GM21825 (cell line): ENCODE data around the gene ARHGAP26.

Experiments
- ATAC-seq: cut with Tn5 transposase; IDR thresholded peaks from one replicate; pipeline ENCODE4 v1.9.1; 2021; ENCODE audit warnings: mild to moderate bottlenecking, moderate library complexity; ENCODE audit not compliant: unreplicated experiment

The ARHGAP26 gene

DNA sequence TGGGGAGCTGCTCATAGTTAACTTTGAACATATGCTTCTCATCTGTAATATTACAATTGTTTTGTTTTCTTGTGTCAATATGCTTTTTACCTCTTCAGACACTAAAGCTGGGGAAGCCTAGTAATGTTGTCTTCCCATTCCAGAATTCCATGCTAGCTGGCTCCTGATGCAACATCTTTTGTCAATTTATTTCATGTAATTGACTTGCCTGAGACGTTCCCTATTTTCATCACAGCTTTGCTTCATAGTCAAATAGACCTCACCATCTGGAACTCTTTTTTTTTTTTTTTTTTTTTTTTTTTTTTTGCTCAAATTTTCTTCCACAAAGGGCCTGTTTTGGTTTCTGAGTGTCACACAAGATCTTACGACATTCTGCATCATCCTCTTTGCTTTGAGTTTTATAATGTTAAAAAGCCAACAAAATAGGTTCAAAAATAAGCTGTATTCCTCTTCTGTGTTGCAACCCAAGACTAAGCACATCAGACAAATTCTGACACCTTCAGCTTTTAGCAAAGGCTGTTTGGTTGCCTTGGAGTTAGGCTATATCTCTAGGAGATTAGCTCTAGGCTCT is 398.1 kb downstream of the ARHGAP26 start:
- ATAC-seq = no peak

DNA sequence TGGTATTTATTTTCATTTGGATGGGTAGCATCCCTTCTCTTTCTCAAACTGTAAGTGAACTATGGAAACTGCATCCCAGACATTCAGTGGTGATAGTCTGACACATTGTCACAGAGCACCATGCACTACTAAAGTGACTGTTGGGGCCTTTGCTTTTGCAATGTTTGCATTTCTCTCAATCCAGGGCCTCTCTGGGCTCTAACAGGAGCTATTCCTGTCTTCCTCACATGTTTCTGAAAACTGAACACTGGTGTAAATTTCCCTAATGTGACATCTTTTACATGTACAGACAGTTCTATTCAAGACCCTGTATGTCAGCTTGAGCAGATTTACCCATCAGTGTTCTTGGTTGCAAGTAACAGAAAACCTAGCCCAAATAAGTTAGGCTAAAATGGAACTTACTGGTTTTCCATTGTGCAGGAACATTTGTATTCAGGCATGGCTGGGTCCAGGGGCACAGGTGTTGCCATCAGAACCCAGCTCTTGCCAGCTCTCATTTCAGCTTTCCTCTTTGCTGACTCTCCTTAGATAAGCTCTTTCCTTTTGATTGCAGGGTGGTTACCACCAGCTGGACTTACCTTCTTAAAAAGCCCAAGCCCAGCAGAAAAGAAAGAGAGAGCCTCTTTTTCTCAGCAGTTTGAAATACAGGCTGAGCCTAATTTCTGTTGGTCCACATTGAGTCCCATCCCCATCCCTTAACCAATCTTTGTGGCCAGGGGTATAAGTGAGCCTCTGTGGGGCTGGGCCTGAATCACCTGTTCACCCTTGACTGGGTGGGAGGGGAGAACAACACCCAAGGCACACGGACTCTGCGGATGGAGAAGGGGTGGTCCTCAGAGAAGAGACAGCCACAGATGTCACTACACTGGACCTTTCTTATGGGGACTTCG is 399.0 kb downstream of the ARHGAP26 start:
- no peak for ATAC-seq

DNA sequence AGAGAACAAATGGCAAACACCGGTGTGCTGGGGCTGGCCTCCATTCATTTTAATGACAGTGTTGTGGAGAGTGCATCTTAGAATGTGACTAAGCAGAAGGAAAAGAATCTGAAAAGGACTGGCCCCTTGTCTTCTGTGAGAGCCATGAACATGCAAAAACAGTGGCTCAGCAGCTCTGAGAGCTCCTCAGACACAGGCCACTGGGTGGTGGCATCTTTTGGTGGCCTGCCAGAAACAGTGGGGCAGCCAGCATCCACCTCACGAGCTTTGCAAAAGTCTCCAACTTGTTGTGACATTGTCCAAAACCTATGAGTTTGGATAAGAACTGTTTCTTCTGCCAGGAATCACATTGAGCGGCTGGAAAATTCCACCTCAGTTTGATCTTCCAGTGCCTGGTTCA is 399.9 kb downstream of the ARHGAP26 start:
- ATAC-seq = no peak

DNA sequence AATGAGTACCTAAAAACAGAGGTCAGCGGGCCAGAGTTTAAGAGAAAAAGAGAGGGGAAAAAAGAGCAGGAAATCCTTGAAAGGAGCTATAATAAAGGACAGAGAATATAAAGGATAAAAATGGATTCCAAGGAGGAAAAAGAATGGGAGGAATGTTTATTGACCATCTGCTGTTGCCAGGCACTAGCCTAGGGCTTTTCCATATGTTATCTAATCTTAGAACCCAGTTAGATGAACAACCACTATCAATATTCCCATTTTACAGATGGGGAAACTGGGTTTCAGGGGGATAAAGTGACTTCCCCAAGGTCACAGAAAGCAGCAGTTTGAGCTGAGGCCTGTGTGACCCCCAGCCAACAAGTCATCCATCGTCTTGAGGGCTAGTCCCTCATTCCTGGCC is 400.8 kb downstream of the ARHGAP26 start:
- ATAC-seq = no peak

DNA sequence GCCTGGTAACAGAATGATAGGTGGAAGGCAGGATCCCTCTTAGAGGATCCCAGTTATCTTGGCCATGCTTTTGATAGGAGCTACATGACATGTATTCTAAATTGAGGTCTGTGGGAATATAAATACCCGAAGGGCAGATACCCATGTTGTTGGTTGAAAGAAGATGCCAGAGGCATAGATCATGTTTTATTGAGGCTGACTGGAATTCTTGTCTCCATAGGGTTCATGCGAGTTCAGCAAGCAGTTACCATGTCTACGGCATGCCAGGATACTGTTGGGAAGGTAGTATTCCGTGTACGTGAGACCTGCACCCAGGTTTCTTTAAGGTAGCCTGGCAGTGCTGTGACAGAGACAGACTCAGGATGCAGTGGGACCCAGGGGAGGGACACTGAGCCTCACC is 402.6 kb downstream of the ARHGAP26 start:
- ATAC-seq = no peak

DNA sequence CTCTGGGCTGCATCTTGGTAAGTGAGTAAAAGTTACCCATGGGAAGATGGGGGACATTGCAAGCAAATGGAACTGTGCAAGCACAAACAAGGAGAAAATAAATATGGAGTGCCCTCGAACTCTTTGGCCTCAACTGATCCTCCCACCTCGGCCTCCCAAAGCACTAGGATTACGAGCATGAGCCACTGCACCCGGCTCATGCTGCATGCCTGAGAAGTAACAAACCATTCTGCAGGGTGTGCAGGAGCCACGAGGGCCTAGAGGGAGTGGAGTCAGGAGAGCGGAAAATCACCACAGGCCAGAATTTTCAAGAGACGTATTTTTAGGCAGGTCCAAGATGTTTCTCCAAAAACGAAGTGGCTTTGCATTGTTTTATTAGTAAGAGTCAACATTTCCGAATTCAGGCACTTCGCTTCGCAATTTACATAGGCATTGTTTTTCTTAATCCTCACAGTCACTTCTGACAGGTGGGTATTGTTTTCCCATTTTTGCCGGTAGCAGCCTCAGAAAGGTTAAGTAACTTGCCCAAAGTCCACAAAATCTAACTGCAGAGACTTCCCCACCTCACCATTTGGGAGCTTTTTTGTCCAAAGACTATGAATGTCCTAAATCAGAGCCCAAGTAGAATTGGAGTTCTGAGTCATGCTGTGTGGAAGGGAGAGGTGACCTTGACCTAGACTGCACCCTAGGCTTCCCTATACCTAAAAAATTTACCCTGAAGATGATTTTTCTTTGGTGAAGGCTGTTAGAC is 403.1 kb downstream of the ARHGAP26 start:
- ATAC-seq = no peak

DNA sequence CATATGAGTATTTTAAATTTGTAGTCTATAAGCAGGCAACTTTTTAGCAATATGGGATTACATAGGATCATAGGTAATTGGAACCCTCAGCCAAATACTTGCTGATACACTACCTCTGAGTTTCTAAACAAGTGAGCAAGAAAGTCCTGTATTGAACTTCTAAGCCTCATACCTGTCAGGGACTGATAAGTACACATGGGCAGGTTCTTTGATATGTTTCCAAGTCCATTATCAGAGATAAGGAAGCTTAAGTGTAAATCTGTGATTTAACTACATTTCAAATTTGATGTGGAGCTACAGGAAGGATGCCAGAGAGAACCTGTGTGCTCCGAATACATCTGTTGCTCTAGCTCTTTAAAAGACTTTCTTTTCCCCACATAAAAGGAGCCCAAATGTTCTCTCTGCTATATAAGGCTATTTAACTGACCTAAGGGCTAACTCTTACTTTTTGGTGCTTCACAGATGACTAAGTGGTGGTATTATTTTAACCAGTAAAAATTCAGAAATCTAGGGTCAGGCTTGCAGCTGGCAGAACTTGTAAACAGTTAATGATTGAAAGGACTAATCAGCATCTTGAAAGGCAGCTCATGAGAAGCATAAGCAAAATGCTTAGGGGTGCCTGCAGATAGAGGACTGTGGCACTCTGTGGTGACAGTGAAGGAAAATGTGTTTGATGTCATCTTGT is 404.7 kb downstream of the ARHGAP26 start:
- peak; percentile 92 for ATAC-seq

DNA sequence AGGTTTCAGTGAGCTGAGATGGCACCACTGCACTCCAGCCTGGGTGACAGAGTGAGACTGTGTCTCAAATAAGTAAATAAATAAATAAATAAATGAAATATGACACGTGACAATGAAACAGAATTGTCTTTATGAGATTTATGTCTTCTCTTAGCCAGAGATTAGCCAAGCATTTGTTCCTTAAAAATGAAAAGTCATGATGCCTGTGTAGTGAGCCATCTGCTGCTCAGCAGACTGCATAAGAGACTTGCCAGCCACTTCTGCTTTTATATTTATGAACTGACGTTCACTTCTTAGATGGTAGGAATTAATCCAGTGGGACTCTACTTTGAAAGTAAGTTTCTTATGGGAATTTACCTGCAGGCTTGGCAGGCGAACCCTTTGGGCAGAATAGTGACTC is 405.9 kb downstream of the ARHGAP26 start:
- ATAC-seq = no peak

DNA sequence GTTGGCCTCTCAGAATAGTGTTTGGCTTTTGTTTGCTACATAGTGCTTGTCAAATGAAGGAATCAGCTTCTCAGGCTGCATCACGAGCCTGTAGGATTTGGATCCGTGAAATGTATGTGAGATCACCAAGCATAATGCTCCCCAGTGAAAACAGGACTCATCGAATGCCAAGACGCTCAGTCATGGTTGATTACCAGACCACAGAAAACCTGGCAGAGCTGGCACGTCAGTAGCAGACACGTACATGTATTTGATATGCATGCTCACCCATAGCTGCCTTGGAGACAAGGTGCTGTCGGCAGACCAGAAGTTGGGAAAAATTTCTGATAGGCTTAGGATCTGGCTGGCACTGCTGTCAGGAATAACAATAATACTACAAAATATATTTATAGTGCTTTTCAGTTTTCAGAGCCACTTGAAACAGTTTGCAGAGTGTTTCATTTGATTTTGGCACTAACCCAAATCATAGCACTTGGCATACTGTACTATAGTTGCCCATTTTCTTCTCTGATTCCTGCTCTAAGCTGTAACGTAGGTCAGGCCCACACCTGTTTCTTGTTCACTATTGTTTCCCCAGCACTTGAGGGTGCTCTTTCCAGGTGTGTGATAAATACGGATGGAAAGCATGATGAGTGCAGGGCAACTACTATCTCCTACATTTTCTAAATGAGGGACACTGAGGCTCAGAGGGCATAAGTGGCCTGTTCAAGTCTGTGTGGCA is 407.2 kb downstream of the ARHGAP26 start:
- no peak for ATAC-seq

DNA sequence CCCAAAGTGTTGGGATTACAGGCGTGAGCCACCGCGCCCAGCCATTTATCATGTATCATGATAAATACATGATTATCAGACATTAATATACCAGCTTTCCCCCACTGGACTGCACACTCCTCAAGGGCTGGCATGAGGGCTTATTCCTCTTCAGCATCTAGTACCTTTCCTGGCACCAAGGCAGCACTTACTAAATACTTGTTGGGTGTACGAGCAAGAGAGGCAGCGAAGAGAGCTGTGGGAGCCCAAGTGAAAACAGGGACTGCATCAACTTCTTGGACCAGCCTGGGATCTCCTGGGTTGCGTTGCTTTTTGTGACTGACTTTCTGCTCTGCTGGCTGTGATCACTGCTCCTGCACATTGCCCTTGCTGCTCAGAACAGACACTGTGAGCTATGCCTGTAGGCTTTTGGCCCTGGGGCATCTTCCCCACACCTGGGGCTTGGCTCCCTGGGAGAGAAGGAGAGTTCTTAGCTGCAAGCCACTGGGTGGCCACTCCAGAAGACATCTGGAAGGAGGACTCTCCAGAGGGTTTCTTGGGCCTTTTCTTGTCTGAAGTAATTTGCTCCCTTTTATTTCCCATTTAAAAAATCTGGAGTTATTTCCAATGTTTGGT is 409.1 kb downstream of the ARHGAP26 start:
- no peak for ATAC-seq

DNA sequence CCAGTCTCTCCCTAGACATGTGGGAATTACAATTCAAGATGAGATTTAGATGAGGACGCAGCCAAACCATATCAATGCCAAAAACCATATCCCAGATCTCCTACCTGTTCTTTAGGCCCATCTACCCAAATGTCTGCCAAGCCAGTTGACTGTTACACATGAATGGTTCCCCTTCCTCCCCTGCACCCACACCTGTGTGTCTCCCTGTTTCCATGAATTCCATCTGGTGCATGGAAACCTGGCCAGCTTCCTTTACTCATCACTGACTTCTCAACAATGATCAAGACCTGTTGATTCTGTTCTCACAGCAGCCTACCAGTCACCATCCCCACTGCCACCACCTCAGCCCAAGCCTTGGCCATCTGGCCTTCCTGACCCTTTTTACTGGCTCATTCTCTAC is 410.6 kb downstream of the ARHGAP26 start:
- no peak for ATAC-seq

DNA sequence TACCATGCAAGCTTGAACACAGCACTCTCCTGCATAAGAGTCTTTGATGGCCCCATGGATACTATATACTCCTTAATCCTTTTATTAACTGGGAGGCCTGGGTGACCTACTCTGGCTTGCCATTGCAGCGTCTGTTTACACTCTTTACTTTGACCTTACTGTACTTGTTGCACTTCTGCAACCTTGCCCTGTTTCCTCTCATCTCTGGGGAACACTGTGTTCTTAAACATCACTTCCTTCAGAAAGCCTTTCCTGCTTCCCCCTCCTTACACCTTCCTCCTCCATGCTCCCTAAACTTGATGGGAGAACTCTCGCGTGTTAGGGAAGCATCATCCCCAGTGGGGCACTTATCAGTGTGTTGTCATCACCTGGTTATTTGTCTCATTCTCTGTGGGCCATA is 411.0 kb downstream of the ARHGAP26 start:
- no peak for ATAC-seq

DNA sequence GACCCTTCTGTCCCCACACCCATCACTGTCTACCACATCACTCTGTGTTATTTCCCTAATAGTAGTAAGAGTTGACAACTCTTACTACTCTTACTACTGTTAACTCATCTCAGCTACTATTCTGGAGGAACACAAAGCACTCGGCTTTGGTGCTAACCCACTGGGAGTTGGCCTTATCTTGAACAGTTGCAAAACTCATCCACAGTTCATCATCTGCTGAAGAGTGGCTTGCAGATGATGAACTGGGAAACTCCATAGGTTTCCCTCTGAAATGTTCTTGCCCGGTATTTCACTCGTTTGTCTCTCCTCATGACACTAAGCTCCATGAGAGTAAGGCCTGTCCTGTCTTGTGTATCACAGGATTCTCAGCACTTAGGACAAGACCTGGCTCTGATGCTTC is 411.9 kb downstream of the ARHGAP26 start:
- ATAC-seq = no peak

DNA sequence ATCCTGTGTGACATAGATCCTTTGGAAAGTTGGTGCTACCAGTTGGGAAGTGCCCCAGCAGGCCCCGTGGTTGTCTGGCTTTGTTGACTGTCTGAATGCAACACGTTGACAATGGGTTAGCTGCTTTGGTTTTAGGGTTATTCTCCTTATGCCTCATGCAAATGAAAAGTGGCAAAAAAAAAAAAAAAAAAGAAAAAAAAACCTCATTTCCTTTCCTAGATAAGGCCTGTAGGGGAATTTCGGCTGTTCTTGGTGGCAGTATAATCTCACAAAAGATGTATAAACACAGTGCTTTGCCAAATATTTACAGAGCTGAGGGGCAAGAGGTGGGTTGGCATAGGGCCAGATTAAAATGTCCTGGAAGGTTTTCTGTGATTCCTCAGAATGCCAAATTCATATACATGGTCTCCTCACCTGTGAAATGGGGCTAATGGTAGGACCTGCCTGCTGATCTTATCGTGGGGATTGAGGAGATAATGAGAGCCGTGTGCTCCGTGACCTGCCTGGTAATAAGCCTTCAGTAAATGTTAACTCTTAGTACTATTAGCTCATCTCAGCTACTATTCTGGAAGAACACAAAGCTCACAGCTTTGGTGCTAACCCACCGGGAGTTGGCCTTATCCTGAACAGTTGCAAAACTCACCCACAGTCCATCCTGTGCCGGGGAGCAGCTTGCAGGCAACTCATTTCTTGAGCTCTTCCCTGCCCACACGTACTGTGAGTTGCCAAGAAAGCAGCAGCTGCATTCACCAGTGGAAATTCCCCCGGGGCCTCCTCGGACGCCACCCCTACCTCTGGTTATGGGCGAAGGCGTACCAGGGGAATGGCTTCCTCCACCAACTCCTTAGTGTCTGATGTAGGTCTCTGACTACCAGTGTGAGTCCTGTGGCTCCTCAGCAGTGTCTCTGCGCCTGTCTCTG is 413.0 kb downstream of the ARHGAP26 start:
- peak; percentile 71 for ATAC-seq

DNA sequence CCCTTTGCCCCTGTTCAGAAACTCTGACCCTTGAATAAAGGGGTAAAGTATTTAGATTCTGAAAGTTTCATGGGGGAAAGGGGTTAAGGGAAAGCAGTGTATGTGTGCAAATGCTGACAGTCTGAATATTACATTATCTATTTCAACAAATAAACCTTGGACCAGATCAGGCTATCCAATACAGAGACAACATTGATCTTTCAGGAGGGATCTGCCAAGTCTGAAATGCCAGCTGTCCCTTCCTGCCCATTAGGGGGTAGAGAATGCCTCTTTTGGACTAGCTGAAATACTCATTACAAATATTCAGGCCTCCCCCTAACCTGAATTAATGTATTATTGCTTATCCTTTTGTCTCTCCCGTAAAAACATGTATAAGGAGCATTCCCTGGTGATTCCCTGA is 413.8 kb downstream of the ARHGAP26 start:
- ATAC-seq = no peak

DNA sequence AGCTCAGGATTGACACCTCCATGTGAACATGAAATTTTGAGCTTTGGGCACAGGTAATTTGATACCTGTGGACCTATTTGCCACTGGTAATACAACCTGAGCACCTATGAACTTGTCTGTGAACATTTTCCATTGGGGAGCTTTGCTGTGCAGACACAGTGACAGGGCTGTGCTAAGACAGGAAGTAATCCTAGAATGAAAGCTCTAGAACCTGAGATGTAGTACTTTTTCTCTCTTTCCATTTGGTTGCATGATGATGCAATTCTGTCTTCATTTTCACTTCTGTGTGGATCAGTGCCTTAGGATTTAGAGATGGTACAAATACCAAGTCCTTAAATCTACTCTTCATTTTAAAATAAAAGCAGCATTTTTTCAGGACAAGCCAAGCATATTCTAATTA is 416.4 kb downstream of the ARHGAP26 start:
- ATAC-seq = peak; percentile 30

DNA sequence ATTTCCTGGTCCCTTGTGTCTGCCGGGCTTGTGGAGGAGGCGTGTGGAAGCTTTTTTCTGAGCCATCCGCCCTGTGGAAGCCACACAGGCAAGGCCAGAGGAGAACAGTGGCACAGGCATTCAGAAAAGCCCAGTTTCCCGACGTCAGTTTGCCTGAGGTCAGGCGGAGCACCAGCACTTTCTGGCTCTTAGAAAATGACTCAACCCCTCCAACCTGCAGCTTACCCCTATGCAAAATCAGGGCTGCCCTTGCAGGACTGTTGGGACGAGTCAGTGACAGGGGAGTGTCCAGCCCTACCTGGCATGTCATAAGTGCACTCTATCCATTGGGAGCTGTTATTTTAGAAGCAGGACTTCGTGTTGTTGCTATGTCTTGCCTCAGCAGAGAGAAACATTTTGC is 417.3 kb downstream of the ARHGAP26 start:
- ATAC-seq = no peak

DNA sequence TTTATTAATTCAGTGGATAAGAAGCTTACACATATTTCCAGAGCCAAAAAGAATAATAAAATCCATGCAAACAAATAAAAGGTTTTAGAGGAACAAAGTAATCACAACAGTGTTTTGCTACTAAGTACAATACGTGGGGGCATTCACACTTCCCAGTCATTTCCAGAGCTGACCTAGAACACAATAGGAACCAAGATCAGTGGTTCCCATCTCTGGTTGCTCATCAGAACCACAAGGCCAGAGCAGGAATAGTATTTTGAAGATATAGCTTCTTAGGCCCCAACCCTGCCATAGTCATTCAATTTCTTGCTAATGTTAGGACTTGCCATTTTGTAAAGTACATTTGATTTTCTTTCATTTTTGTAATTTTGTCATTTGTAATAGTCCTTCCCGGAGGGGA is 417.9 kb downstream of the ARHGAP26 start:
- no peak for ATAC-seq

DNA sequence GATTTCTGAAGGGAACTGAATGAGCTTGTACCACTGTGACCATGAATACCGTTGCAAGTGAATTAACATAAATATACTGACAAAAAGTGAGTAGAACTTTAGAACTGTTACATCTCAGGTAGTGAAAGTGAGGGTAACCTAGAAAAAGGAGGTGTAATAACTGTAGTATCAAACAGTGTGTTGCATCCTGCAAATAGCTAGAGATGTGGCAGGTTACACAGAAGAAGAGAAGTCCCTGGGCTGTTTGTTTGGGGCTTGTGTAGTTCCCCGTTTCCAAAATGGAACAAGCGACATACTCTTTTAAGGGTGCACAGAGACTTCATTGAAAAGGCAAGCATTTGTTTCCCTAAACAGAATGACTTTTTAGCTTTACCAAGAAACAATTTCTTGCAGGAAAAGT is 418.5 kb downstream of the ARHGAP26 start:
- ATAC-seq = no peak
